Spleen (tissue), 11 donors: Measurements from ENCODE around the gene SLC2A6. TPM values are rescaled to one million over a fixed set of nuclear protein-coding genes. Genes with fewer than 3 reads are reported as not detected.

Experiments
- DNase-seq: peaks from one replicate; pipeline ENCODE4 v3.0.0-alpha.2; 2020
- H3K27ac ChIP-seq, 8 donors: fragments of 200-600 bp; sonication (generic) in 7 of 8; 1 replicate in 4 of 8; 2 replicates in 4 of 8; pipeline versions ENCODE4 v1.5.0 to v1.8.0; 2016 to 2021; ENCODE audit warnings: inconsistent platforms in 4 of 8, mild to moderate bottlenecking in 4 of 8, moderate library complexity in 1 of 8
- H3K27me3 ChIP-seq, 7 donors: fragments of 200-600 bp; sonication (generic) in 6 of 7; replicated peaks in 1 of 7; 1 replicate in 4 of 7; 2 replicates in 3 of 7; pipeline versions ENCODE4 v1.5.0 to v1.8.0; 2016 to 2021; ENCODE audit warnings: inconsistent platforms in 3 of 7, mild to moderate bottlenecking in 1 of 7
- H3K36me3 ChIP-seq, 6 donors: fragments of 200-600 bp; sonication (generic) in 5 of 6; 1 replicate in 4 of 6; 2 replicates in 2 of 6; pipeline versions ENCODE4 v1.5.0 to v1.8.0; 2016 to 2021; ENCODE audit warnings: inconsistent platforms in 2 of 6
- H3K4me1 ChIP-seq, 6 donors: fragments of 200-600 bp; sonication (generic) in 5 of 6; 1 replicate in 3 of 6; 2 replicates in 3 of 6; pipeline versions ENCODE4 v1.5.0 to v1.8.0; 2016 to 2021; ENCODE audit warnings: inconsistent platforms in 3 of 6
- H3K4me3 ChIP-seq, 8 donors: fragments of 200-600 bp; sonication (generic) in 7 of 8; 1 replicate in 4 of 8; 2 replicates in 4 of 8; pipeline versions ENCODE4 v1.5.0 to v1.8.0; 2016 to 2021; ENCODE audit warnings: inconsistent platforms in 4 of 8, mild to moderate bottlenecking in 4 of 8, moderate library complexity in 2 of 8
- H3K9me3 ChIP-seq, 8 donors: fragments of 200-600 bp; sonication (generic) in 7 of 8; 1 replicate in 4 of 8; 2 replicates in 4 of 8; pipeline versions ENCODE4 v1.5.0 to v1.8.0; 2016 to 2021; ENCODE audit warnings: inconsistent platforms in 4 of 8
- CTCF ChIP-seq, 11 experiments: fragments of 200-600 bp in 7 of 11; fragments of 450-650 bp in 4 of 11; sonication (generic) in 4 of 11; IDR thresholded peaks in 8 of 11; conservative IDR thresholded peaks in 3 of 11; 1 replicate in 7 of 11; 2 replicates in 4 of 11; pipeline versions ENCODE4 v1.4.0 to v1.8.0; 2016 to 2021; ENCODE audit warnings: antibody characterized with exemption in 11 of 11, inconsistent platforms in 4 of 11, mild to moderate bottlenecking in 1 of 11
- POLR2A ChIP-seq, 3 donors: fragments of 450-650 bp; IDR thresholded peaks; one replicate each; pipeline ENCODE4 v1.5.1; 2017; ENCODE audit warnings: antibody characterized with exemption in 3 of 3, mild to moderate bottlenecking in 1 of 3
- POLR2AphosphoS5 ChIP-seq, 3 donors: sonication (generic); formaldehyde crosslinking; IDR thresholded peaks; one replicate each; pipeline ENCODE4 v1.5.1; 2017; ENCODE audit warnings: antibody characterized with exemption in 3 of 3
- WGBS, 5 donors: extraction: QIAGEN DNeasy Blood & Tissue Kit in 3 of 5; methylation state at CpG; one replicate each; pipeline versions ENCODE4 v1.1.5 to v1.1.7; 2013 to 2018; 5-methylcytosine and 5-hydroxymethylcytosine counted together
- intact Hi-C: fragments of 100-400 bp; cut with DNase I; formaldehyde crosslinking; loops from one replicate; pipeline ENCODE4 v1.15.0; 2023; ENCODE audit warnings: low total_unique reads
- polyA plus RNA-seq, 3 donors: library from polyadenylated mRNA; stranded (reverse); fragments of 200-250 nt; gene quantifications; one replicate each; pipeline ENCODE4 v1.2.1, GENCODE V29; 2013
- total RNA-seq, 7 donors: library from RNA; depleted of rRNA in 3 of 7; stranded (reverse); fragments of >200 nt in 3 of 7; fragmentation: NEBNext Ultra II Directional in 4 of 7; extraction: Animal tissue kit (Norgen Biotek cat#: 25700) in 4 of 7; gene quantifications; one replicate each; pipeline versions ENCODE4 v1.1.0 to v1.2.1, GENCODE V29; 2016 to 2021
- donor health status: healthy with polysubstance abuse.
- donor health status: DM: no; HTN: no; CAD: no; lungs with moderate emphysema.
- donor health status: DM: no; HTN: no; CAD: no.
- donor health status: Bipolar disorder and iron deficiency.
- donor health status: healthy.
- donor health status: DM: no; HTN: no; CAD: no.
- donor health status: DM: yes; HTN: yes; CAD: no.

The SLC2A6 gene
- total and polyA plus RNA-seq, 10 donors, result 15.4 to 35.0 (median 21.9) TPM

DNA sequence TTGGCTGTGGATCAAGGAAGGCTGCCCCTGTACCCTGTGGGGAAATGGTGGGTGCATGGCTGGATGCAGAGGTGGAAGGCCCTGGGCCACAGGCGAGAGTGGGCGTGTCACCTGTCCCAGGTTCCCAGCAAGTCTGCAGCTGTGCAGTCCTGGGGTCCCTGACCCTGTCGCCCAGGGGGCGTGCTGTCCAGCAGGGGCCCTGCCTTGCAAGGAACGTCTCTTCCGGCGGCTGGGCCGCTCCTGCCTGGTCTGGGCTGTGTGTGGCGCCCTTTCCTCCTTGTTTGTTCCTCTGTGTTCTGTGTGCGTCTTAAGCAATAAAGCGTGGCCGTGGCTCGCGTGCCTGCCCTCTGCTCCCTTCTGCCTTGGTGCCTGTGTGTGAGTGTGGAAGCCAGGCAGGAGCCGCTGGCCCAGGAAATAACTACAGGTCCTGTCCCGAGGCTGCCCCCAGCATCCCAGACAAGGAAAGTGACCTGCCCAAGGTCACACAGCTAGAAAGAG, 8.4 kb downstream of the SLC2A6 start:
- WGBS, 5 donors, result 75 to 94% (median 80%) methylated on average over 12 to 16 of the region's 16 CpGs
- intact Hi-C loops, result no loop called here
- TF ChIP-seq CTCF (IDR thresholded peaks at IDR 0.05 in 8 of 11, conservative IDR thresholded peaks at IDR 0.05 in 3 of 11) (no peak), POLR2A (IDR thresholded peaks at IDR 0.05) (no peak), POLR2AphosphoS5 (IDR thresholded peaks at IDR 0.05) (peak; percentile 32 to 75 (median 60))
- no peak for DNase-seq
- Histone ChIP-seq H3K27me3 (no peaks in the 10 kb centered on the region), H3K4me1 (peaks cover 0 to 46% (median 15%) of the 10 kb centered on the region in 6 donors), H3K9me3 (no peaks in the 10 kb centered on the region), H3K4me3 (no peak overlapping the region), H3K27ac (peak overlapping the region in 1 of 8 donors; percentile 24), H3K36me3 (peaks cover 0 to 56% (median 32%) of the 10 kb centered on the region in 6 donors)

GRCh38 chr9:133468777-133469421, 10.0 kb downstream of the SLC2A6 start:
- WGBS, 5 donors, result 75 to 90% (median 81%) methylated on average over 4 to 6 of the region's 6 CpGs; no CpG with 5 or more reads in 1 of the 5 donors
- DNase-seq, result no peak
- Histone ChIP-seq H3K4me1 (peaks cover 0 to 39% (median 5%) of the 10 kb centered on the region in 6 donors), H3K4me3 (no peak overlapping the region), H3K27ac (peak overlapping the region in 1 of 8 donors; percentile 9), H3K9me3 (no peaks in the 10 kb centered on the region), H3K36me3 (peaks cover 0 to 48% (median 21%) of the 10 kb centered on the region in 6 donors), H3K27me3 (no peaks in the 10 kb centered on the region)
- TF ChIP-seq POLR2A (IDR thresholded peaks at IDR 0.05), result no peak
- peak; percentile 11 to 30 (median 22) for TF ChIP-seq POLR2AphosphoS5 (IDR thresholded peaks at IDR 0.05)
- intact Hi-C loops, result no loop called here

DNA sequence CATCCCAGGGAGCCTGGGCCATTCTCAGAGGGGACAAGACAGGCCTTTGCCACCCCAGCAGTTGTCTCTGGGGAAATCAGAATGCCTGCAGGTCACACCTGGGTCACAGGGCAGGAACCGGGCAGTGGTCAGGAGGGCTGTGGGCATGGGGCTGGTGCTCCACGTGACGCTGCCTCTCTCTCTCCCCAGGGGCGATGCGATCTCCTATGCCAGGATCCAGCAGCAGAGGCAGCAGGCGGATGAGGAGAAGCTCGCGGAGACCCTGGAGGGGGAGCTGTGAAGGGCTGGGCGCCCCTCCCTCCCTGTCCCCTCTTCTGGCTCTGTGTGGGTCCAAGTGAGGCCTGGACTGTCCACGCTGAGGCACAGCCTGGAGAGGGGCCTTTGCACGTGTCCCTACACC, 10.5 kb downstream of the SLC2A6 start:
- Histone ChIP-seq H3K27ac (no peak overlapping the region), H3K9me3 (no peaks in the 10 kb centered on the region), H3K36me3 (peaks cover 0 to 48% (median 17%) of the 10 kb centered on the region in 6 donors), H3K4me1 (peaks cover 0 to 37% (median 2%) of the 10 kb centered on the region in 6 donors), H3K27me3 (no peaks in the 10 kb centered on the region), H3K4me3 (no peak overlapping the region)
- DNase-seq, result no peak
- TF ChIP-seq POLR2A (IDR thresholded peaks at IDR 0.05) (no peak), POLR2AphosphoS5 (IDR thresholded peaks at IDR 0.05) (peak in 2 of 3 donors; percentile 1 to 8)
- intact Hi-C loops, result no loop called here
- WGBS, 5 donors, result 80 to 96% (median 93%) methylated on average over 11 of the region's 11 CpGs

GRCh38 chr9:133467101-133467500, 11.8 kb downstream of the SLC2A6 start:
- TF ChIP-seq POLR2AphosphoS5 (IDR thresholded peaks at IDR 0.05) (peak; percentile 14 to 49 (median 18)), CTCF (IDR thresholded peaks at IDR 0.05 in 8 of 11, conservative IDR thresholded peaks at IDR 0.05 in 3 of 11) (no peak)
- Histone ChIP-seq H3K36me3 (peaks cover 0 to 37% (median 9%) of the 10 kb centered on the region in 6 donors), H3K4me3 (no peak overlapping the region), H3K27ac (no peak overlapping the region), H3K4me1 (peaks cover 0 to 35% (median 6%) of the 10 kb centered on the region in 6 donors), H3K27me3 (no peaks in the 10 kb centered on the region), H3K9me3 (no peaks in the 10 kb centered on the region)
- intact Hi-C loops, result no loop called here
- WGBS, 5 donors, result 91 to 94% (median 91%) methylated on average over 10 of the region's 10 CpGs
- no peak for DNase-seq

DNA sequence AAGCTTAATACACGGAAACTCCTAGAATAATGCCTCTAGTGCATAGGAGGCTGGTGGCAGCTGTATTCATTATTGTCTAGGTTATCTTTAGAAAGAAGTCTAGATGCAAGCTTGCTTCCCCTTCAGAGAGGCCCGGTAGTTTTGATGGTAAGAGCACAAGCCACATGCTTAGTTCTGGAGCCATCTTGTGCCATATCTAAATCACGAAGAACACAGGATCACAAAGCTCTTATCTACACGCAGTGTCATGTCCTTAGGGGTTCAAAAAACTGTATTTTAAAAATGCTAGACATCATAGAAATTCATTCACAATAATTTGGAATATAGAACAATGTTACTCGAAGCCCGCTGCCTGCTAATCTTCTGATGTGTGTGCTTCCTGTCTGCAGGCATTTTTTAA, 12.9 kb downstream of the SLC2A6 start:
- no peak overlapping the region for H3K27ac ChIP-seq
- no peaks in the 10 kb centered on the region for H3K27me3 ChIP-seq
- 79 to 86% (median 82%) methylated on average over 6 of the region's 6 CpGs for WGBS, 5 donors
- DNase-seq, result no peak
- no peak overlapping the region for H3K4me3 ChIP-seq
- intact Hi-C loops, result no loop called here
- H3K4me1 ChIP-seq, result peaks cover 1 to 35% (median 17%) of the 10 kb centered on the region in 6 donors
- TF ChIP-seq POLR2A (IDR thresholded peaks at IDR 0.05) (no peak), POLR2AphosphoS5 (IDR thresholded peaks at IDR 0.05) (no peak), CTCF (IDR thresholded peaks at IDR 0.05 in 8 of 11, conservative IDR thresholded peaks at IDR 0.05 in 3 of 11) (no peak)
- no peaks in the 10 kb centered on the region for H3K9me3 ChIP-seq
- peaks cover 0 to 26% (median 5%) of the 10 kb centered on the region in 6 donors for H3K36me3 ChIP-seq
